Measurements from ENCODE around the gene PLA2G4D. TPM values are rescaled to one million over a fixed set of nuclear protein-coding genes. Genes with fewer than 3 reads are reported as not detected.

The PLA2G4D gene
- polyA plus RNA-seq, 2 donors, result 1.0 to 4.5 TPM

GRCh38 chr15:42060477-42060763 is 33.9 kb downstream of the PLA2G4D start:
- Histone ChIP-seq H3K27me3 (ENCODE audit: control insufficient read depth in 1 of 2, insufficient read depth in 2 of 2, low read length in 2 of 2) (no peaks in the 10 kb centered on the region), H3K9me3 (ENCODE audit: control insufficient read depth in 2 of 2, insufficient read depth in 1 of 2, low read depth in 1 of 2, low read length in 1 of 2) (no peaks in the 10 kb centered on the region), H3K4me3 (ENCODE audit: low read depth in 1 of 2, low read length in 2 of 2) (no peak overlapping the region), H3K4me1 (ENCODE audit: control insufficient read depth in 2 of 2, insufficient read depth in 2 of 2, low read length in 1 of 2) (peaks cover 0 to 8% of the 10 kb centered on the region in 2 donors), H3K27ac (ENCODE audit: low read depth in 2 of 2, low read length in 1 of 2) (no peak overlapping the region), H3K36me3 (ENCODE audit: control insufficient read depth in 2 of 2, insufficient read depth in 2 of 2, low read length in 1 of 2) (no peaks in the 10 kb centered on the region)
- WGBS, 2 donors, result 82 to 87% methylated on average over 4 of the region's 4 CpGs

GRCh38 chr15:42059661-42060476 is 34.5 kb downstream of the PLA2G4D start:
- H3K4me1 ChIP-seq (ENCODE audit: control insufficient read depth in 2 of 2, insufficient read depth in 2 of 2, low read length in 1 of 2), result peaks cover 0 to 8% of the 10 kb centered on the region in 2 donors
- 42 to 48% methylated on average over 14 of the region's 14 CpGs for WGBS, 2 donors
- H3K27ac ChIP-seq (ENCODE audit: low read depth in 2 of 2, low read length in 1 of 2), result no peak overlapping the region
- no peaks in the 10 kb centered on the region for H3K9me3 ChIP-seq (ENCODE audit: control insufficient read depth in 2 of 2, insufficient read depth in 1 of 2, low read depth in 1 of 2, low read length in 1 of 2)
- no peak overlapping the region for H3K4me3 ChIP-seq (ENCODE audit: low read depth in 1 of 2, low read length in 2 of 2)
- no peaks in the 10 kb centered on the region for H3K36me3 ChIP-seq (ENCODE audit: control insufficient read depth in 2 of 2, insufficient read depth in 2 of 2, low read length in 1 of 2)
- no peaks in the 10 kb centered on the region for H3K27me3 ChIP-seq (ENCODE audit: control insufficient read depth in 1 of 2, insufficient read depth in 2 of 2, low read length in 2 of 2)

GRCh38 chr15:42058791-42059190 is 35.6 kb downstream of the PLA2G4D start:
- Histone ChIP-seq H3K9me3 (ENCODE audit: control insufficient read depth in 2 of 2, insufficient read depth in 1 of 2, low read depth in 1 of 2, low read length in 1 of 2) (no peaks in the 10 kb centered on the region), H3K27me3 (ENCODE audit: control insufficient read depth in 1 of 2, insufficient read depth in 2 of 2, low read length in 2 of 2) (no peaks in the 10 kb centered on the region), H3K4me3 (ENCODE audit: low read depth in 1 of 2, low read length in 2 of 2) (no peak overlapping the region), H3K4me1 (ENCODE audit: control insufficient read depth in 2 of 2, insufficient read depth in 2 of 2, low read length in 1 of 2) (peaks cover 0 to 8% of the 10 kb centered on the region in 2 donors), H3K36me3 (ENCODE audit: control insufficient read depth in 2 of 2, insufficient read depth in 2 of 2, low read length in 1 of 2) (no peaks in the 10 kb centered on the region), H3K27ac (ENCODE audit: low read depth in 2 of 2, low read length in 1 of 2) (no peak overlapping the region)
- WGBS, 2 donors, result 45 to 54% methylated on average over 3 of the region's 3 CpGs

GRCh38 chr15:42057799-42058646 is 36.3 kb downstream of the PLA2G4D start:
- WGBS, 2 donors, result 56 to 64% methylated on average over 6 of the region's 6 CpGs
- peaks cover 0 to 8% of the 10 kb centered on the region in 2 donors for H3K4me1 ChIP-seq (ENCODE audit: control insufficient read depth in 2 of 2, insufficient read depth in 2 of 2, low read length in 1 of 2)
- peak overlapping the region; percentile 96 to 99 for H3K27ac ChIP-seq (ENCODE audit: low read depth in 2 of 2, low read length in 1 of 2)
- no peaks in the 10 kb centered on the region for H3K36me3 ChIP-seq (ENCODE audit: control insufficient read depth in 2 of 2, insufficient read depth in 2 of 2, low read length in 1 of 2)
- H3K27me3 ChIP-seq (ENCODE audit: control insufficient read depth in 1 of 2, insufficient read depth in 2 of 2, low read length in 2 of 2), result no peaks in the 10 kb centered on the region
- H3K9me3 ChIP-seq (ENCODE audit: control insufficient read depth in 2 of 2, insufficient read depth in 1 of 2, low read depth in 1 of 2, low read length in 1 of 2), result no peaks in the 10 kb centered on the region
- no peak overlapping the region for H3K4me3 ChIP-seq (ENCODE audit: low read depth in 1 of 2, low read length in 2 of 2)

- WGBS, 2 donors, result 10 to 14% methylated on average over 37 of the region's 37 CpGs
- no peaks in the 10 kb centered on the region for H3K9me3 ChIP-seq (ENCODE audit: control insufficient read depth in 2 of 2, insufficient read depth in 1 of 2, low read depth in 1 of 2, low read length in 1 of 2)
- peak overlapping the region; percentile 28 to 36 for H3K4me3 ChIP-seq (ENCODE audit: low read depth in 1 of 2, low read length in 2 of 2)
- H3K36me3 ChIP-seq (ENCODE audit: control insufficient read depth in 2 of 2, insufficient read depth in 2 of 2, low read length in 1 of 2), result no peaks in the 10 kb centered on the region
- peaks cover 0 to 8% of the 10 kb centered on the region in 2 donors for H3K4me1 ChIP-seq (ENCODE audit: control insufficient read depth in 2 of 2, insufficient read depth in 2 of 2, low read length in 1 of 2)
- no peaks in the 10 kb centered on the region for H3K27me3 ChIP-seq (ENCODE audit: control insufficient read depth in 1 of 2, insufficient read depth in 2 of 2, low read length in 2 of 2)
- peak overlapping the region; percentile 96 to 99 for H3K27ac ChIP-seq (ENCODE audit: low read depth in 2 of 2, low read length in 1 of 2)
Measured at GRCh38 chr15:42056934-42057798, 37.2 kb downstream of the PLA2G4D start.

- Histone ChIP-seq H3K9me3 (ENCODE audit: control insufficient read depth in 2 of 2, insufficient read depth in 1 of 2, low read depth in 1 of 2, low read length in 1 of 2) (no peaks in the 10 kb centered on the region), H3K27ac (ENCODE audit: low read depth in 2 of 2, low read length in 1 of 2) (no peak overlapping the region), H3K4me3 (ENCODE audit: low read depth in 1 of 2, low read length in 2 of 2) (no peak overlapping the region), H3K4me1 (ENCODE audit: control insufficient read depth in 2 of 2, insufficient read depth in 2 of 2, low read length in 1 of 2) (peaks cover 0 to 8% of the 10 kb centered on the region in 2 donors), H3K36me3 (ENCODE audit: control insufficient read depth in 2 of 2, insufficient read depth in 2 of 2, low read length in 1 of 2) (no peaks in the 10 kb centered on the region), H3K27me3 (ENCODE audit: control insufficient read depth in 1 of 2, insufficient read depth in 2 of 2, low read length in 2 of 2) (no peaks in the 10 kb centered on the region)
- WGBS, 2 donors, result 72 to 81% methylated on average over 2 of the region's 2 CpGs
Measured at GRCh38 chr15:42053914-42054313, 40.4 kb downstream of the PLA2G4D start.

GRCh38 chr15:42053010-42053409 is 41.4 kb downstream of the PLA2G4D start:
- 61 to 91% methylated on average over 4 of the region's 4 CpGs for WGBS, 2 donors
- H3K9me3 ChIP-seq (ENCODE audit: control insufficient read depth in 2 of 2, insufficient read depth in 1 of 2, low read depth in 1 of 2, low read length in 1 of 2), result no peaks in the 10 kb centered on the region
- H3K4me3 ChIP-seq (ENCODE audit: low read depth in 1 of 2, low read length in 2 of 2), result no peak overlapping the region
- peaks cover 0 to 8% of the 10 kb centered on the region in 2 donors for H3K4me1 ChIP-seq (ENCODE audit: control insufficient read depth in 2 of 2, insufficient read depth in 2 of 2, low read length in 1 of 2)
- H3K27ac ChIP-seq (ENCODE audit: low read depth in 2 of 2, low read length in 1 of 2), result no peak overlapping the region
- no peaks in the 10 kb centered on the region for H3K27me3 ChIP-seq (ENCODE audit: control insufficient read depth in 1 of 2, insufficient read depth in 2 of 2, low read length in 2 of 2)
- no peaks in the 10 kb centered on the region for H3K36me3 ChIP-seq (ENCODE audit: control insufficient read depth in 2 of 2, insufficient read depth in 2 of 2, low read length in 1 of 2)

- Histone ChIP-seq H3K27ac (ENCODE audit: low read depth in 2 of 2, low read length in 1 of 2) (no peak overlapping the region), H3K36me3 (ENCODE audit: control insufficient read depth in 2 of 2, insufficient read depth in 2 of 2, low read length in 1 of 2) (no peaks in the 10 kb centered on the region), H3K4me3 (ENCODE audit: low read depth in 1 of 2, low read length in 2 of 2) (no peak overlapping the region), H3K27me3 (ENCODE audit: control insufficient read depth in 1 of 2, insufficient read depth in 2 of 2, low read length in 2 of 2) (no peaks in the 10 kb centered on the region), H3K4me1 (ENCODE audit: control insufficient read depth in 2 of 2, insufficient read depth in 2 of 2, low read length in 1 of 2) (no peaks in the 10 kb centered on the region), H3K9me3 (ENCODE audit: control insufficient read depth in 2 of 2, insufficient read depth in 1 of 2, low read depth in 1 of 2, low read length in 1 of 2) (no peaks in the 10 kb centered on the region)
- 80 to 82% methylated on average over 10 of the region's 10 CpGs for WGBS, 2 donors
Measured at GRCh38 chr15:42050484-42051255, 43.7 kb downstream of the PLA2G4D start.

- Histone ChIP-seq H3K27me3 (ENCODE audit: control insufficient read depth in 1 of 2, insufficient read depth in 2 of 2, low read length in 2 of 2) (no peaks in the 10 kb centered on the region), H3K36me3 (ENCODE audit: control insufficient read depth in 2 of 2, insufficient read depth in 2 of 2, low read length in 1 of 2) (no peaks in the 10 kb centered on the region), H3K27ac (ENCODE audit: low read depth in 2 of 2, low read length in 1 of 2) (peak overlapping the region; percentile 7 to 58), H3K4me3 (ENCODE audit: low read depth in 1 of 2, low read length in 2 of 2) (no peak overlapping the region), H3K4me1 (ENCODE audit: control insufficient read depth in 2 of 2, insufficient read depth in 2 of 2, low read length in 1 of 2) (no peaks in the 10 kb centered on the region), H3K9me3 (ENCODE audit: control insufficient read depth in 2 of 2, insufficient read depth in 1 of 2, low read depth in 1 of 2, low read length in 1 of 2) (no peaks in the 10 kb centered on the region)
- 49 to 64% methylated on average over 8 of the region's 8 CpGs for WGBS, 2 donors
Measured at GRCh38 chr15:42048821-42049200, 45.6 kb downstream of the PLA2G4D start.
